HEK293T (cell line): ENCODE measurements around the gene DCTN3.

Source experiments
- BHLHE40 ChIP-seq: fragments of 450-650 bp; IDR thresholded peaks from 2 replicates; pipeline ENCODE4 v1.6.1; 2016; ENCODE audit warnings: mild to moderate bottlenecking, moderate library complexity, borderline replicate concordance
- ELF4 ChIP-seq: fragments of 450-650 bp; IDR thresholded peaks from 2 replicates; pipeline ENCODE4 v1.6.1; 2017; ENCODE audit warnings: antibody characterized with exemption
- FOXA1 ChIP-seq: fragments of 450-650 bp; IDR thresholded peaks from 2 replicates; pipeline ENCODE4 v1.6.1; 2016; ENCODE audit warnings: mild to moderate bottlenecking
- FOXM1 ChIP-seq: fragments of 450-650 bp; IDR thresholded peaks from 2 replicates; pipeline ENCODE4 v1.6.1; 2017; ENCODE audit warnings: mild to moderate bottlenecking, borderline replicate concordance
- HDGF ChIP-seq: fragments of 450-650 bp; IDR thresholded peaks from 2 replicates; pipeline ENCODE4 v1.6.1; 2017; ENCODE audit warnings: antibody characterized with exemption, borderline replicate concordance
- NFRKB ChIP-seq: fragments of 450-650 bp; IDR thresholded peaks from 2 replicates; pipeline ENCODE4 v1.6.1; 2016; ENCODE audit warnings: mild to moderate bottlenecking, moderate library complexity
- SP1 ChIP-seq: fragments of 450-650 bp; IDR thresholded peaks from 2 replicates; pipeline ENCODE4 v1.6.1; 2017
- TARDBP ChIP-seq: fragments of 450-650 bp; IDR thresholded peaks from 2 replicates; pipeline ENCODE4 v1.6.1; 2016

DNA sequence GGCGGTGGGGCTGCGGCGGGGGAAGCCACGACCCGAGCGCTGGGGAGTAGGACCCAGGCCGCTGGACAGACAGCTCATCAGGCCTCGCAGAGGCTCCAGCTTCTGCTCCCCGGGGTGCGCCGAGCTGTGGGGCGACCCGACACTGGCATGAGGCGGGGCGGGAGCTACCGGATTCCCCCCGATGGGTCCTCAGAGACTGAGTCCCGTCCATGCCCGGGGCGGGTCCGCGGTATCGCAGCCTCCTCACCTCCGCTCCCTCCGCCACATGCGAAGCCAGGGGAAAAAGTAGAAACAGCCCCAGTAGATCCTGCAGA lies 44.7 kb upstream of the DCTN3 start:
- TF ChIP-seq NFRKB (no peak), FOXM1 (no peak), ELF4 (no peak), FOXA1 (no peak), SP1 (no peak), TARDBP (no peak), HDGF (no peak), BHLHE40 (no peak)
